ENCODE measurements around the gene SLC5A6.
"Not testable (repeated sequence)": the region's sequence is repeated elsewhere in the genome, so short reads cannot be mapped to it uniquely, and the experiment has no call there.

Gene SLC5A6

DNA sequence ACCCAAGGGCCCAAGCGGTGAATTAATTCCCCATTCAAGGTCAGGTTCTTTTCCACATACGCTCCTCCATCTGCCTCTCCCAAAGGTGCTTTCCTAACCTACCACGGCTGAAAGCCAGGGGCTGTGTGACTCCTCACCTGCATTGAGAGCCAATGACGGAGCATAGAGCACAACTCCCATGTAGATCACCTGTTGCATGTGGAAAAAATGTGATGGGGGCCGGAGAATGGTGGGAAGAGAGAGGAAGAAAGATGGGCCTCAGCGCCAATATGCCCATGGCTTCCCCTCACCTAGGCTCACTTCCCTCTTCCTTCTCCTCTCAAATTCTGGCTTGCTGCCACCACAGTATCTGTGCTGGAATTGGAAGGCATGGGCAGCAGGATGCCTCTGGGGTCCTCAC lies 5.7 kb downstream of the SLC5A6 start:
- peaks cover 65% of the 10 kb centered on the region for H3K36me3 ChIP-seq (ENCODE audit: control insufficient read depth, insufficient read depth, low read length)
- no peak for DNase-seq (ENCODE audit: low read depth, low spot score)
- no peaks in the 10 kb centered on the region for H3K9me3 ChIP-seq (ENCODE audit: control insufficient read depth, insufficient read depth, low read length)
- no CpG with 5 or more reads among the region's 6 CpGs for WGBS (ENCODE audit: insufficient coverage, insufficient read length)
- no peak overlapping the region for H3K27ac ChIP-seq (ENCODE audit: low read length)
- no peaks in the 10 kb centered on the region for H3K4me1 ChIP-seq (ENCODE audit: control insufficient read depth, insufficient read depth, low read length)
- no peak overlapping the region for H3K4me3 ChIP-seq (ENCODE audit: low read length)
- H3K27me3 ChIP-seq (ENCODE audit: control insufficient read depth, insufficient read depth, low read length): no peaks in the 10 kb centered on the region

DNA sequence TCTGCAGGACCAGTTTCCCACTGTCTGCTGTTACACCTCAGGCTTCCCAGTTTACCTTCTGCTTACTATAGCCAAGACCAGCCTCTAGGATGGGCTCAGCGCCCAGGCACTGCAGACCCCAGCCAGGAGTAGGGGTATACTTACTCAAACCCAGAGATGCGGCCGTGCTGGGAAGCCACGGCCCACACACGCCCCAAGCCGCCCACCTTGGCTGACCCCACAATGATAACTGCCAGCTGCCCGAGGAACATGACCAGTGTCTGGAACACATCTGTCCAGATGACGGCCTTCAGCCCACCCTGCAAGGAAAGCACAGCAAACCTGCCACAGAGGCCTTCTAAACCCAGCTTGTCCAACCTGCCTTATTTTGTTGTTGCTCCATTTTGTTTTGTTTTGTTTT lies 6.9 kb downstream of the SLC5A6 start:
- Histone ChIP-seq H3K9me3 (ENCODE audit: control insufficient read depth, insufficient read depth, low read length) (no peaks in the 10 kb centered on the region), H3K27me3 (ENCODE audit: control insufficient read depth, insufficient read depth, low read length) (no peaks in the 10 kb centered on the region), H3K27ac (ENCODE audit: low read length) (no peak overlapping the region), H3K4me3 (ENCODE audit: low read length) (no peak overlapping the region), H3K4me1 (ENCODE audit: control insufficient read depth, insufficient read depth, low read length) (no peaks in the 10 kb centered on the region), H3K36me3 (ENCODE audit: control insufficient read depth, insufficient read depth, low read length) (peaks cover 71% of the 10 kb centered on the region)
- no CpG with 5 or more reads among the region's 8 CpGs for WGBS (ENCODE audit: insufficient coverage, insufficient read length)
- no peak for DNase-seq (ENCODE audit: low read depth, low spot score)

DNA sequence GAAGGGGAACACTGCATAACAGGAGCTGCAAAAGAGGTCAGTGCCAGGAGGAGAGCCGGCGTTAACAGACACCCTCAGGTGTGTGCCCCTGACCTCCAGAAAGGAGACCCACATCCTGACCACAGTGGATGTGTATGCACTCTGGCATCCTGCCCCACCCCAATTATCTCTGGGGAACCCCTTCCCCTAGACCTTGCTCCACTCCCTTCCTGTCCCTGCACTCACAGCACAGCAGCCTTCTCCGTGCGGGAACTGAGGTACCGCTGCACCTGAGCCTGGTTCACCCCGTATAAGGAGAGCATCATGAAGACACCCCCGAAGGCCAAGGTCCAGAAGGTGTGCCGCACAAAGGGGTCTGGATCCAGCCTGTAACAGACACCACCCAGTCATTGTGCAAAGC lies 7.5 kb downstream of the SLC5A6 start:
- Histone ChIP-seq H3K27me3 (ENCODE audit: control insufficient read depth, insufficient read depth, low read length) (no peaks in the 10 kb centered on the region), H3K27ac (ENCODE audit: low read length) (no peak overlapping the region), H3K36me3 (ENCODE audit: control insufficient read depth, insufficient read depth, low read length) (peaks cover 73% of the 10 kb centered on the region), H3K4me3 (ENCODE audit: low read length) (no peak overlapping the region), H3K4me1 (ENCODE audit: control insufficient read depth, insufficient read depth, low read length) (no peaks in the 10 kb centered on the region), H3K9me3 (ENCODE audit: control insufficient read depth, insufficient read depth, low read length) (no peaks in the 10 kb centered on the region)
- no CpG with 5 or more reads among the region's 8 CpGs for WGBS (ENCODE audit: insufficient coverage, insufficient read length)
- no peak for DNase-seq (ENCODE audit: low read depth, low spot score)

DNA sequence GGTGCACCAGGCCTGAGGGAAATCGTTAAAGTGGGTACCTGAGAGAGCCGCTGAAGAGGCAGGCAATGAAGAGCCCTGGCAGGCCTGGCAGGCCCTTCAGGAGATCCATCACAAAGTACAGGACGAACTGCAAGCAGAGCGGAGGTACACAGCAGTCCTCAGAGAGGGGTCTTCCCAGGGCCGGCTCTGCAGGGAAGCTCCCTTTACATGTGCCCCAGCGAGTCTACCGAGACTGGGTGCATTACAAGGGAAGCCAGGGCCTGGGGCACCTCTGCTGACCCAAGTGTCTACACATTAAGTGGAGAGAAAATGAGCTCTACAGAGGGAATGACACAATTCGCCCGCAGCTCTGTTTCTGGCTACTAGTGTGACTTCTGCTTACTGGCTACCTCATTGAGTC lies 8.3 kb downstream of the SLC5A6 start:
- Histone ChIP-seq H3K36me3 (ENCODE audit: control insufficient read depth, insufficient read depth, low read length) (peaks cover 74% of the 10 kb centered on the region), H3K4me3 (ENCODE audit: low read length) (no peak overlapping the region), H3K4me1 (ENCODE audit: control insufficient read depth, insufficient read depth, low read length) (no peaks in the 10 kb centered on the region), H3K27ac (ENCODE audit: low read length) (no peak overlapping the region), H3K27me3 (ENCODE audit: control insufficient read depth, insufficient read depth, low read length) (no peaks in the 10 kb centered on the region), H3K9me3 (ENCODE audit: control insufficient read depth, insufficient read depth, low read length) (no peaks in the 10 kb centered on the region)
- no peak for DNase-seq (ENCODE audit: low read depth, low spot score)
- WGBS (ENCODE audit: insufficient coverage, insufficient read length): no CpG with 5 or more reads among the region's 9 CpGs

DNA sequence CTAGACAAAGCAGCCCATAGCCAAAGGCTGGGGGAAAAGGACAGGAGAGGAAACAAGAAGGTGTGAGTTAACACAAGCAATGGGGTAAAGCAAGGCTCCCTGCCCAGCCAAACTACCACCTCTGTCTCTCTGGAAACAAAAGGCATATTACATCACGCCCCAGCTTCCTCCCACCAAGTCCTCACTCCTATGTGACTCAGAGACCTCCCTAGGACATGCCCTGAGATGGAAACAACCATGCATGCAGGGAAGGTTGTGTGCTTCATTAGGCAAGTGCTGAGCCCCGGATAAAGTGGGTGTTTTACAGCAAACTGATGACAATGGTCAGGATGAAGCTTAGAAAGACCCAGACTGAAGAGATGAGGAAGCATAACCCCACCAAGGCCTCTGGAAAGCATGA lies 9.2 kb downstream of the SLC5A6 start:
- Histone ChIP-seq H3K27me3 (ENCODE audit: control insufficient read depth, insufficient read depth, low read length) (no peaks in the 10 kb centered on the region), H3K4me1 (ENCODE audit: control insufficient read depth, insufficient read depth, low read length) (no peaks in the 10 kb centered on the region), H3K4me3 (ENCODE audit: low read length) (no peak overlapping the region), H3K27ac (ENCODE audit: low read length) (no peak overlapping the region), H3K9me3 (ENCODE audit: control insufficient read depth, insufficient read depth, low read length) (no peaks in the 10 kb centered on the region), H3K36me3 (ENCODE audit: control insufficient read depth, insufficient read depth, low read length) (peaks cover 68% of the 10 kb centered on the region)
- no CpG with 5 or more reads among the region's 2 CpGs for WGBS (ENCODE audit: insufficient coverage, insufficient read length)
- no peak for DNase-seq (ENCODE audit: low read depth, low spot score)

DNA sequence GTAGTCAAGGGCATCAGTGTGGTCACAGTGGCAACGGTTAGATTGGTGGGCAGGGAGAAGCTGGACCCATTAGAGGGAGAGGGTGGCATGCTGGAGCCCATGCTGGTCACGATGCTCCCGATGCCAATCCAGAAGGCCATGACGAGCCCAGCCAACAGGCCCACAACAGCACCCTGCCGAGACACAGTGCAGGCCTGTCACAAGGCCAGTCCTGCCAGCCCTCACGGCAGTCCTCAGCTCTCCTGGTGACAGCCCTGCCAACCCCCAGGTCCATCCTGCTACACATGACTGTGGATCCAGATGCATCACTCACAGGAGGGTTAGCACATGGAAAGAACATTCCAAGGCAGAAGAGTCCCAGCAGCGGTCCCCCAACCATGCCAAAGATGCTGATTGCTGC lies 10.4 kb downstream of the SLC5A6 start:
- Histone ChIP-seq H3K9me3 (ENCODE audit: control insufficient read depth, insufficient read depth, low read length) (no peaks in the 10 kb centered on the region), H3K36me3 (ENCODE audit: control insufficient read depth, insufficient read depth, low read length) (peaks cover 57% of the 10 kb centered on the region), H3K27me3 (ENCODE audit: control insufficient read depth, insufficient read depth, low read length) (no peaks in the 10 kb centered on the region), H3K27ac (ENCODE audit: low read length) (no peak overlapping the region), H3K4me3 (ENCODE audit: low read length) (no peak overlapping the region), H3K4me1 (ENCODE audit: control insufficient read depth, insufficient read depth, low read length) (no peaks in the 10 kb centered on the region)
- no CpG with 5 or more reads among the region's 7 CpGs for WGBS (ENCODE audit: insufficient coverage, insufficient read length)
- no peak for DNase-seq (ENCODE audit: low read depth, low spot score)

DNA sequence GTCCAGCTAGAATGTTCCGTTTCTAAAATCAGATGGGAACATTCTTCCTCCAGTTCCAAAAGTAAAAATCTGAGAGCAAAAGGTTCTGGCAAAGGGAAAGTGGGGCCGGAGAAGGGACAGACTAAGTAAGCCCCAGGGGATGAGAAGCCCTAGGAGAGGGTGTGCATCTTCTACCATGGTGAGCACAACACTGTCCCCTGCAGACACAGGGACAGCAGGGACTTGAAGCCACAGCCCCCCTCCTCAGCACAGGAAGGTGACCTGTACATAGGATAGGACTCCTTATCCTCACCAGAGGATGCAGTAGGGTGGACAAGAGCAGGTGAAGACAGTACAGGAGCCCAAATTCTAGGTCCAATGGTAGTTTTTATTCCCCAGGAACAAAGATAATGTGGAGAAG lies 12.8 kb downstream of the SLC5A6 start:
- Histone ChIP-seq H3K9me3 (ENCODE audit: control insufficient read depth, insufficient read depth, low read length) (no peaks in the 10 kb centered on the region), H3K4me1 (ENCODE audit: control insufficient read depth, insufficient read depth, low read length) (no peaks in the 10 kb centered on the region), H3K27me3 (ENCODE audit: control insufficient read depth, insufficient read depth, low read length) (no peaks in the 10 kb centered on the region), H3K36me3 (ENCODE audit: control insufficient read depth, insufficient read depth, low read length) (peaks cover 34% of the 10 kb centered on the region), H3K27ac (ENCODE audit: low read length) (no peak overlapping the region), H3K4me3 (ENCODE audit: low read length) (no peak overlapping the region)
- no CpG with 5 or more reads among the region's 2 CpGs for WGBS (ENCODE audit: insufficient coverage, insufficient read length)
- DNase-seq (ENCODE audit: low read depth, low spot score): no peak

DNA sequence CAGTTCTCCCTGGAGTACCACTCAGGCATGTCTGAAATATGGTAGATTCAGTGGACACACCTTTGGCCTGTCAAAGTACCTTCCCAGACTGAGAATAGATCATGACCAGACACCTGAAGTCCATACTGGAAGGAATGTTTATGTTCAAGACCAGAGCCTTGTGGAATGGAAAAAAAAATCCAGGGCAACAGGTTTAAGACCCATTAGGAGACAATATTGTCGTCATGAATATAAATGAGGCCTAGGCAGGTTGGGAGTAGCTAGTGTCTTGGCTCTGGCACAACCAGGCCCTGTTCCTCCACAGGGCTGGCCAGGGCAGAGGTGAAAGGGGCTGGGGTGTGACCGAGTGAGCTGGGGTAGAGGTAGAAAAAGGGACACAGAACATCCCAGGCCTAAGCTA lies 13.4 kb downstream of the SLC5A6 start:
- no CpG with 5 or more reads among the region's 2 CpGs for WGBS (ENCODE audit: insufficient coverage, insufficient read length)
- no peaks in the 10 kb centered on the region for H3K9me3 ChIP-seq (ENCODE audit: control insufficient read depth, insufficient read depth, low read length)
- no peak overlapping the region for H3K27ac ChIP-seq (ENCODE audit: low read length)
- no peak for DNase-seq (ENCODE audit: low read depth, low spot score)
- no peak overlapping the region for H3K4me3 ChIP-seq (ENCODE audit: low read length)
- peaks cover 28% of the 10 kb centered on the region for H3K36me3 ChIP-seq (ENCODE audit: control insufficient read depth, insufficient read depth, low read length)
- no peaks in the 10 kb centered on the region for H3K4me1 ChIP-seq (ENCODE audit: control insufficient read depth, insufficient read depth, low read length)
- H3K27me3 ChIP-seq (ENCODE audit: control insufficient read depth, insufficient read depth, low read length): no peaks in the 10 kb centered on the region

DNA sequence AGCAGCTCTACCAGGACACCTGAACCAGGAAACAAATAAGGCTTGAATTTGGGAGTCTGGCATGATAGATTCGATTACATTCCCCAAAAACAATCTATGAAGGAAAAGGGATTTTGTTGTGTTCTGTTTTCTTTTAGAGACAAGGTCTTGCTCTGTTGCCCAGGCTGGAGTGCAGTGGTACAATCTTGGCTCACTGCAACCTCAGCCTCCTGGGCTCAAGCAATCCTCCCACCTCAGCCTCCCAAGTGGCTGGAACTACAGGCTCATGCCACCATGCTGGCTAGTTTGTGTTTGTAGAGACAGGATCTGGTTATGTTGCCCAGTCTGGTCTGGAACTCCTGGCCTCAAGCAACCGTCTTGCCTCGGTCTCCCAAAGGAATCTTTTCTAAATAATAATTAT lies 14.0 kb downstream of the SLC5A6 start:
- not testable (repeated sequence) for H3K4me1 ChIP-seq (ENCODE audit: control insufficient read depth, insufficient read depth, low read length); H3K4me3 ChIP-seq (ENCODE audit: low read length); DNase-seq (ENCODE audit: low read depth, low spot score); H3K9me3 ChIP-seq (ENCODE audit: control insufficient read depth, insufficient read depth, low read length); H3K27me3 ChIP-seq (ENCODE audit: control insufficient read depth, insufficient read depth, low read length); H3K27ac ChIP-seq (ENCODE audit: low read length)
- no CpG with 5 or more reads among the region's 3 CpGs for WGBS (ENCODE audit: insufficient coverage, insufficient read length)
- peaks cover 23% of the 10 kb centered on the region; the same call in 1 of the 2 replicates for H3K36me3 ChIP-seq (ENCODE audit: control insufficient read depth, insufficient read depth, low read length)

DNA sequence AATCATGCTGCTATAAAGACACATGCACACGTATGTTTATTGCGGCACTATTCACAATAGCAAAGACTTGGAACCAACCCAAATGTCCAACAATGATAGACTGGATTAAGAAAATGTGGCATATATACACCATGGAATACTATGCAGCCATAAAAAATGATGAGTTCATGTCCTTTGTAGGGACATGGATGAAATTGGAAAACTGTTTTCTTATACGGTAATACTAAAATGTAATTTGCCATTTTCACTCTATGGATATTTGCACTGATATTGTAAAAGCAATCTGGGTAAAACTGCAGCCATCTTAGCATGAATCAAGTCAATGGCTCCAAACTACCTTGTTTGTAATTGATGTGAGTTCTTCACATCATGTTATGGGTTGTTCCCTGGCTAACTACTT lies 16.3 kb downstream of the SLC5A6 start:
- H3K4me3 ChIP-seq (ENCODE audit: low read length); DNase-seq (ENCODE audit: low read depth, low spot score); H3K9me3 ChIP-seq (ENCODE audit: control insufficient read depth, insufficient read depth, low read length); H3K27ac ChIP-seq (ENCODE audit: low read length); H3K36me3 ChIP-seq (ENCODE audit: control insufficient read depth, insufficient read depth, low read length); H3K27me3 ChIP-seq (ENCODE audit: control insufficient read depth, insufficient read depth, low read length); H3K4me1 ChIP-seq (ENCODE audit: control insufficient read depth, insufficient read depth, low read length): not testable (repeated sequence)
- no CpG with 5 or more reads among the region's 3 CpGs for WGBS (ENCODE audit: insufficient coverage, insufficient read length)

DNA sequence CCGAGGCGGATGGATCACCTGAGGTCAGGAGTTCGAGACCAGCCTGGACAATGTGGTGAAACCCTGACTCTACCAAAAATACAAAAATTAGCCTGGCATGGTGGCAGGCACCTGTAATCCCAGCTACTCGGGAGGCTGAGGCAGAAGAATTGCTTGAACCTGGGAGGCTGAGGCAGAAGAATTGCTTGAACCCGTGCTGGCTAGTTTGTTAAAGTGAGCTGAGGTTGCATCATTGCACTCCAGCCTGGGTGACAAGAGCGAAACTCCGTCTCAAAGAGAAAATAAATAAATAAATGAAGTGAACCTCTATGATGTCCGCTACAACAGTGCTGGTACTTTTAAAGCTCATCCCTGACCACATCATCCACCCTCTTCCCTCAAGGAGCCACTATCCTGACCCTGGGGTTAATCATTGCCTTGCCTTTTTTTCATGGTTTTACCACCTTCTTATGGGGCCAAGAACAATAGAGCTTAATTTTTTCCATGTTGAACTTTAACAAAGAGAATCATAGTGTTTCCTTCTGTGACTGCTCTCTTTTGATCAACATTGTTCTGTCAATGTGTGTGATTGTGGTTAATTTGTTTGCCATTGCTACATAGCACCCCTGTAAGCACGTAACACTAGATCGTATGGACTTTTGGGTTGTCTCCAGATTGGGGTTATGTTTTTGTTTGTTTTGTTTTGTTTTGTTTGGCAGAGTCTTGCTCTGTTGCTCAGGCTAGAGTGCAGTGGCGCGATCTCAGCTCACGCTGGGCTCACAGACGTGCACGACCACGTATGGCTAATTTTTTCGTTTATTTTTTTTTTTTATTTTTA lies 17.3 kb downstream of the SLC5A6 start:
- no peaks in the 10 kb centered on the region for H3K4me1 ChIP-seq (ENCODE audit: control insufficient read depth, insufficient read depth, low read length)
- no peak overlapping the region for H3K27ac ChIP-seq (ENCODE audit: low read length)
- WGBS (ENCODE audit: insufficient coverage, insufficient read length): no CpG with 5 or more reads among the region's 17 CpGs
- H3K9me3 ChIP-seq (ENCODE audit: control insufficient read depth, insufficient read depth, low read length): no peaks in the 10 kb centered on the region
- H3K27me3 ChIP-seq (ENCODE audit: control insufficient read depth, insufficient read depth, low read length): no peaks in the 10 kb centered on the region
- no peak for DNase-seq (ENCODE audit: low read depth, low spot score)
- no peak overlapping the region for H3K4me3 ChIP-seq (ENCODE audit: low read length)
- H3K36me3 ChIP-seq (ENCODE audit: control insufficient read depth, insufficient read depth, low read length): peaks cover 5% of the 10 kb centered on the region; the same call in 1 of the 2 replicates

Measured in iPS DF 6.9 (cell line).